GM19438 (cell line): ENCODE results near the gene DFFA.
"Not testable (repeated sequence)": the region's sequence is repeated elsewhere in the genome, so short reads cannot be mapped to it uniquely, and the experiment has no call there.

Experiments used
- ATAC-seq: cut with Tn5 transposase; IDR thresholded peaks from one replicate; pipeline ENCODE4 v1.9.1; 2021; ENCODE audit warnings: low read depth; ENCODE audit not compliant: unreplicated experiment

The DFFA gene

DNA sequence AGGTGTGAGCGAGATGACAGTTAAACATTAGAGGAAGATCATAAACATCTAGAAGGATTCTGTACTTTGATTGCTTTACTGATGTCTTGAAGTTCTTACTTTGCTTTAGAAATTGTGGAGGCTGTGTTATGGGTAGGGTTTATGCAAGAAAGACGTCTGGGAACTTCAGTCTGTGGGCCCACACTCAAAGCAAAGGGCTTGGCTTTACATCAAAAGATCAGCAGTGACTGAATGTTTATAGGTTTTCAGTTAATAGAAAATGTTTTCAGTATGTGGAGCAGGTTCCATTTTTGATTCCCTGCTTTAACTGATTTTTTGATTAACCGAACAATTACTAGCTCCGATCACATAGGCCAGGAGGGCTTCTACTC, 34.3 kb upstream of the DFFA start:
- no peak for ATAC-seq

DNA sequence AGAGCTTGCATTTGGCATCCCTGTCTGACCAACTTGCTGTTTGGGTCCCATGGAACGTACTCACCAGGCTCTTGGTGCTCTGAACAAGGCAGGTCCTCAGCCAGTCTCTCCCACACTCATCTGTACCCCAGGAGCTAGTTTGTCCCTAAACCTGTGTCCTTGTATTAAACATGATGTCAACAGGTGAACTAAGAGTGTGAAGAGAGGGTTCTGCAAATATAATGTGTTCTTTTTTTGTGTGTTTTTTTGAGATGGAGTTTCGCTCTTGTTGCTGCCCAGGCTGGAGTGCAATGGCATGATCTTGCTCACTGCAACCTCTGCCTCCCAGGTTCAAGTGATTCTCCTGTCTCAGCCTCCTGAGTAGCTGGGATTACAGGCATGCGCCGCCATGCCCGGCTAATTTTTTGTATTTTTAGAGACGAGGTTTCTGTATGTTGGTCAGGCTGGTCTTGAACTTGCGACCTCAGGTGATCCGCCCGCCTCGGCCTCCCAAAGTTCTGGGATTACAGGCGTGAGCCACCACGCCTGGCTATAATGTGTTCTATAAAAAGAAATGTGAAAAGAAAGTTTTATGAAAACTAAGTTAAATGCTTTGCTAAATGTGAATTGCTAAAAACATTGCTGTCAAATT, 33.8 kb upstream of the DFFA start:
- ATAC-seq: not testable (repeated sequence)

- ATAC-seq: no peak
Observed at GRCh38 chr1:10504249-10504648, 31.9 kb upstream of the DFFA start.

GRCh38 chr1:10502206-10502605, 29.9 kb upstream of the DFFA start:
- no peak for ATAC-seq

DNA sequence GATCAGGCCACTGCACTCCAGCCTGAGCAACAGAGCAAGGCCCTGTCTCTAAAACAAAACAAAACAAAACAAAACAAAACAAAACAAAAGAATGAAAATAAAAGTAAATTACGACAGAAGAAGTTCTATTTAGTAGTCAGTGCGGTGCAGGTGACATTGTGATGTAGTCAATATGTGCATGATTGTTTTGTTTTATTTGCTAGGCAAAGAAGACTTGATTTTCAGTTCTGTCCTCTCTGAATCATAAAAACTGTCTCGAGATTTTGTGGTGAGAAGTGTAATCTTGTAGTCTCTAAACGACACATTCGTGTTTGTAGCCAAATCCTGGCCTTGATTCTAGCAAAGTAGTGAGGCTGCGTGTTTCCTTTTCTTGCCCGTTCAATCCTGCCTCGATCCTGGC, 25.9 kb upstream of the DFFA start:
- no peak for ATAC-seq

DNA sequence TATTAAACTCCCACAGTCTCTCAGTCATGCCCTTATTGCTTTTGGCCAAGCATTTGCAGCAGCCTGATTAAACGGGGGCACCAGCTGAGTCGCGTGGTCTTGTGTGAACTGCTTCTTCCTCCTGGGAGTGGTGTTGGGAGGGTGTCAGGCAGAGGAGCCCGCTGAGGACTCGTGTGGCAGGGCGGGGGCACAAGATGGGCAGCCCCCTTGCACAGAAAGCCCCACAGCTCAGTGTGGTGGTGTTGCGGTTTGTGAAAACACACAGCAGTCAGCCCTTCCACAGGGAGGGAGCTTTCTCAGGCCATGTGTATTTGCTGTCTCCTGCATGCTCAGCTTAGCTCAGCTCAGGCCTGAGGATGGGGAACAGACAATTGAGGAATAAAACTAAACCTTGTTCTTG, 24.8 kb upstream of the DFFA start:
- no peak for ATAC-seq

GRCh38 chr1:10495952-10496351, 23.6 kb upstream of the DFFA start:
- ATAC-seq: no peak

DNA sequence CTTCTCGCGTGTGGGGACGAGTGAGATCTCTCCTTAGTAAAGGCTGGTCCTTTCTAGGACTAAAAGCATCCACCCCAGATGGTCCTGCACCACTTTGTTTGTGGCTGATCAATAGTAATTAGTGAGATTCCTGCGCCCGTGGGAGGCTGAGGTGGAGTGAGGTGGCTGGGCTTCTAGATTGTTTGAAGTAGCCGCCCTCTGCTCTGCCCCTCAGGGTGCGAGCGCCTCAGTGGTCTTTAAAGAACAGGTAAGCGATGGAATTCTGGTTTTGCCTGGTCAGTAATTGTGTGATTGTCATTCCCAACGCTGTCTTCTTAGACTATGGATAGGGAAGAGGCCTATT, 23.1 kb upstream of the DFFA start:
- no peak for ATAC-seq

- ATAC-seq: peak; percentile 76
Observed at GRCh38 chr1:10494754-10495474, 22.6 kb upstream of the DFFA start.

- peak; percentile 15 for ATAC-seq
Observed at GRCh38 chr1:10494418-10494753, 22.1 kb upstream of the DFFA start.

- no peak for ATAC-seq
Observed at GRCh38 chr1:10490286-10490970, 18.1 kb upstream of the DFFA start.

- no peak for ATAC-seq
Observed at GRCh38 chr1:10489291-10490055, 17.1 kb upstream of the DFFA start.

- ATAC-seq: no peak
Observed at GRCh38 chr1:10484521-10484920, 12.2 kb upstream of the DFFA start.

- no peak for ATAC-seq
Observed at GRCh38 chr1:10480614-10481013, 8.3 kb upstream of the DFFA start.

- no peak for ATAC-seq
Observed at GRCh38 chr1:10479296-10479695, 7.0 kb upstream of the DFFA start.

- ATAC-seq: no peak
Observed at GRCh38 chr1:10475510-10475909, 3.2 kb upstream of the DFFA start.

DNA sequence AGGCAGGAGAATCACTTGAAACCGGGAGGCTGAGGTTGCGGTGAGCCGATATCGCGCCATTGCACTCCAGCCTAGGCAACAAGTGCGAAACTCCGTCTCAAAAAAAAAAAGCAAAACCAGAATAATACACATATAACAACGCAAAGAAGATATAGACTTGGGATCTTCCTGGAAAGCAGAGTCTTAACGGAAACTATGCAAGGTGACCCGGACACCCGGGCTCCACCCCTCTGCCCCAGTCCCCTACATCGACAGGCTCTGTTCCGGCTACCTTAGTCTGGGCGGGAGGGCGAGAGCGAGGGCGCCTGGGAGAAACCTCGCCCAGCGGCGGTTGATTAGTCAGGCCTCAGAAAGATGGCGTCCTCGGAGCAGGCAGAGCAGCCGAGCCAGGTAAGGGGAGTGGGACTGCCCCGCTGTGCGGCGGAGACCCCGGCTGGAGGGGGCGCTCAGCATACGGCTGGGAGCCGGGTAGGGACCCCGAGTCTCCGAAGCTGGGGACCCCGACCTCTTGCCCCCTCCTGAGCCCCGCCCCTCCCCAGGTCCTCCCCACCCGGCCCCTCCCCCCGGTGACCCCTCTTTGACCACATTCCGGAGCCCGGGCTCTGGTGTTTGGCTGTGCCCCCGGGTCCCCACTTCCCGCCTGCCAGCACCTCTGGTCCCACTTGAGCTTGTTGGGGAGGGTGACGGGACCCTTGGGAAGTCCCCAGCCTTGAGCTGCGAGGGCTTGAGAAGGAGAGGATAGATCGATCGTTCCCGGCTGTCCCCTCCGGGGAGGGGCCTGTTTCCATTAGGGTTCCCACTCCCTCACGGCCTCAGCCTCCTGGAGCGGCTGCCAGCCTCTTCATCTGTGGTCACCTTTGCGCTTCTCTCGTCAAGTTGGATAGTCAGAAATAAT, 2.5 kb upstream of the DFFA start, which contains the start of gene PEX14:
Gene PEX14 (plus strand): TSS at position 338 of the 895 bp plus-strand sequence. CDS start 17 bp downstream, at position 355.
- ATAC-seq: no peak

- not testable (repeated sequence) for ATAC-seq
Observed at GRCh38 chr1:10474309-10474612, 1.9 kb upstream of the DFFA start.

DNA sequence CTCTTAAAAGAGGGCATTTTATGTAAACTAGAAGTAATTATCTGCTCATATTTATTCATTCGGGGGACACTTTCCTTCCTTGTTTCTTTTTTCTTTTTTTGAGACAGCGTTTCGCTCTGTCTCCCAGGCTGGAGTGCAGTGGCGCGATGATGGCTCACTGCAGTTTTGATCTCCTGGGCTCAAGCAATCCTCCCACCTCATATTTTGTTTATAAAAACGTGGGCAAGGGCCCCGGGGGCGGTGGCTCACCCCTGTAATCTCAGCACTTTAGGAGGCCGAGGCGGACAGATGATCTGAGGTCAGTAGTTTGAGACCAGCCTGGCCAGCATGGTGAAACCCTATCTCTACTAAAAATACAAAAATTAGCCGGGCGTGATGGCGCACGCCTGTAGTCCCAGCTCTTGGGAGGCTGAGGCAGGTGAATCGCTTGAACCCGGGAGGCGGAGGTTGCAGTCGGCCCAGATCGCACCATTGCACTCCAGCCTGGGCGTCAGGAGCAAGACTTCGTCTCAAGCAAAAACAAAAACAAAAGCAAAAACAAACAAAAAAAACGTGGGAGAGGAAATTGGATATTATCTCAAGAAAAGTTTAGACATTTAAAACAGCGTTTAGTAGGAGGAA, 926 bp upstream of the DFFA start:
- no peak for ATAC-seq
